ENCODE measurements around the gene TSPAN18.

GRCh38 chr11:44944853-44945235 is 218.1 kb downstream of the TSPAN18 start:
- TF ChIP-seq CTCF (IDR thresholded peaks at IDR 0.05; ENCODE audit: low read length) (no peak), EZH2 (IDR thresholded peaks at IDR 0.05; ENCODE audit: borderline replicate concordance, low read length) (no peak)

All from OCI-LY1 (cell line).